22Rv1 (cell line): ENCODE results near the gene SCAMP1.

Experiments used
- CTCF ChIP-seq: fragments of 450-650 bp; IDR thresholded peaks from 2 replicates; pipeline ENCODE4 v1.5.1; 2017; ENCODE audit warnings: mild to moderate bottlenecking
- ZFX ChIP-seq: fragments of 450-650 bp; IDR thresholded peaks from 2 replicates; pipeline ENCODE4 v1.6.1; 2017; ENCODE audit warnings: antibody characterized with exemption, borderline replicate concordance

DNA sequence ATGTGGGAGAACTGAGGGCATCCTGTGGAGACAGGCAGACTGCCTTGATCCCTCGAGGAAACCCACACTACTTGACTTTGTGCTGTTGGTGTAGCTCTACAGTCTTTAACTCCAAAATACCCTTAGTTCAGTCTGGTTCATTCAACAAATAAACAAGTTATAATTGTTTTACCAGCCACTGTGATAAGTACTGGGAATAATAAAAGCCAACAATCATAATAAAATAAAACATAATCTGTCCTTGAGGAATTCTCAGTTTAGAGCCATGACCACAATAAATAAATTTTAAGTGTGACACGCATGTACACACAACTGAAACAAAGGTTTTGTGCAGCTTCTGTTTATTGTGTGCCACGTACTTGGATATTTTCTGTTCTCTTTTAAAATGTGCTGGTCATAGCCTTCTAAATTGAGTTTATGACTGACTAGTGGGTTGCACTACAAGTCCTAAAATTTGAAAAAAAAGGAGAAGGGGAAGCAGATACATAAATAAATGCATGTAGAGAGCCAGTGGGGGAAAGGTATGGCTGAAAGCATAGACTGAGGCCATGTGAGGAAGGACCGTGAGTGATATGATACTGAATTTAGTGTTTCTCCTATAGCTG, 6.2 kb upstream of the SCAMP1 start:
- TF ChIP-seq CTCF (no peak), ZFX (no peak)
